ENCODE measurements around the gene PELI2. TPM values are rescaled to one million over a fixed set of nuclear protein-coding genes. Genes with fewer than 3 reads are reported as not detected.

Gene PELI2
- total RNA-seq, 2 experiments from 2014 or later, result 2.1 to 2.5 TPM

GRCh38 chr14:56278383-56278782, 160.2 kb downstream of the PELI2 start:
- no peaks in the 10 kb centered on the region for H3K4me1 Mint-ChIP-seq
- no peaks in the 10 kb centered on the region for H3K9me3 Mint-ChIP-seq
- DNase-seq, result no peak
- no peaks in the 10 kb centered on the region for H3K36me3 Mint-ChIP-seq
- H3K4me3 Mint-ChIP-seq, result no peak overlapping the region
- H3K27ac Mint-ChIP-seq, result no peak overlapping the region
- H3K27me3 Mint-ChIP-seq, result no peaks in the 10 kb centered on the region

GRCh38 chr14:56280843-56281242, 162.6 kb downstream of the PELI2 start:
- Mint-ChIP-seq H3K9me3 (no peaks in the 10 kb centered on the region), H3K36me3 (no peaks in the 10 kb centered on the region), H3K4me1 (no peaks in the 10 kb centered on the region), H3K4me3 (no peak overlapping the region), H3K27me3 (no peaks in the 10 kb centered on the region), H3K27ac (no peak overlapping the region)
- no peak for DNase-seq

- no peak for DNase-seq
- H3K4me1 Mint-ChIP-seq, result no peaks in the 10 kb centered on the region
- H3K36me3 Mint-ChIP-seq, result no peaks in the 10 kb centered on the region
- H3K27me3 Mint-ChIP-seq, result no peaks in the 10 kb centered on the region
- H3K27ac Mint-ChIP-seq, result no peak overlapping the region
- H3K9me3 Mint-ChIP-seq, result no peaks in the 10 kb centered on the region
- no peak overlapping the region for H3K4me3 Mint-ChIP-seq
Observed at GRCh38 chr14:56282179-56282578, 164.0 kb downstream of the PELI2 start.

- no peaks in the 10 kb centered on the region for H3K27me3 Mint-ChIP-seq
- no peak for DNase-seq
- H3K36me3 Mint-ChIP-seq, result no peaks in the 10 kb centered on the region
- no peaks in the 10 kb centered on the region for H3K4me1 Mint-ChIP-seq
- no peak overlapping the region for H3K27ac Mint-ChIP-seq
- no peak overlapping the region for H3K4me3 Mint-ChIP-seq
- H3K9me3 Mint-ChIP-seq, result no peaks in the 10 kb centered on the region
Observed at GRCh38 chr14:56284641-56285040, 166.4 kb downstream of the PELI2 start.

GRCh38 chr14:56289155-56289554, 170.9 kb downstream of the PELI2 start:
- no peak for DNase-seq
- Mint-ChIP-seq H3K4me3 (no peak overlapping the region), H3K27me3 (no peaks in the 10 kb centered on the region), H3K27ac (no peak overlapping the region), H3K4me1 (peaks cover 2% of the 10 kb centered on the region), H3K36me3 (no peaks in the 10 kb centered on the region), H3K9me3 (no peaks in the 10 kb centered on the region)

GRCh38 chr14:56290195-56290594, 172.0 kb downstream of the PELI2 start:
- Mint-ChIP-seq H3K4me1 (peaks cover 2% of the 10 kb centered on the region), H3K36me3 (no peaks in the 10 kb centered on the region), H3K4me3 (no peak overlapping the region), H3K9me3 (no peaks in the 10 kb centered on the region), H3K27me3 (no peaks in the 10 kb centered on the region), H3K27ac (no peak overlapping the region)
- no peak for DNase-seq

- Mint-ChIP-seq H3K4me3 (no peak overlapping the region), H3K4me1 (peaks cover 2% of the 10 kb centered on the region), H3K27me3 (no peaks in the 10 kb centered on the region), H3K36me3 (peaks cover 7% of the 10 kb centered on the region), H3K9me3 (no peaks in the 10 kb centered on the region), H3K27ac (no peak overlapping the region)
- DNase-seq, result no peak
Observed at GRCh38 chr14:56292970-56293369, 174.8 kb downstream of the PELI2 start.

- Mint-ChIP-seq H3K4me3 (no peak overlapping the region), H3K27ac (no peak overlapping the region), H3K36me3 (peaks cover 7% of the 10 kb centered on the region), H3K27me3 (no peaks in the 10 kb centered on the region), H3K4me1 (peaks cover 2% of the 10 kb centered on the region), H3K9me3 (no peaks in the 10 kb centered on the region)
- DNase-seq, result no peak
Observed at GRCh38 chr14:56293506-56293905, 175.3 kb downstream of the PELI2 start.

- Mint-ChIP-seq H3K27ac (no peak overlapping the region), H3K9me3 (no peaks in the 10 kb centered on the region), H3K27me3 (no peaks in the 10 kb centered on the region), H3K4me1 (peaks cover 2% of the 10 kb centered on the region), H3K4me3 (no peak overlapping the region), H3K36me3 (peaks cover 7% of the 10 kb centered on the region)
- DNase-seq, result no peak
Observed at GRCh38 chr14:56294128-56294527, 175.9 kb downstream of the PELI2 start.

- no peak overlapping the region for H3K27ac Mint-ChIP-seq
- peaks cover 7% of the 10 kb centered on the region for H3K36me3 Mint-ChIP-seq
- H3K4me3 Mint-ChIP-seq, result no peak overlapping the region
- no peaks in the 10 kb centered on the region for H3K9me3 Mint-ChIP-seq
- no peaks in the 10 kb centered on the region for H3K27me3 Mint-ChIP-seq
- no peak for DNase-seq
- H3K4me1 Mint-ChIP-seq, result peaks cover 2% of the 10 kb centered on the region
Observed at GRCh38 chr14:56295743-56296142, 177.5 kb downstream of the PELI2 start.

GRCh38 chr14:56297449-56297848, 179.2 kb downstream of the PELI2 start:
- Mint-ChIP-seq H3K4me1 (peaks cover 2% of the 10 kb centered on the region), H3K27me3 (no peaks in the 10 kb centered on the region), H3K4me3 (no peak overlapping the region), H3K36me3 (peaks cover 7% of the 10 kb centered on the region), H3K27ac (no peak overlapping the region), H3K9me3 (no peaks in the 10 kb centered on the region)
- DNase-seq, result no peak

- no peaks in the 10 kb centered on the region for H3K9me3 Mint-ChIP-seq
Observed at GRCh38 chr14:56299306-56299984, 181.2 kb downstream of the PELI2 start.

GRCh38 chr14:56300495-56300894, 182.3 kb downstream of the PELI2 start:
- Mint-ChIP-seq H3K36me3 (peaks cover 5% of the 10 kb centered on the region), H3K27me3 (no peaks in the 10 kb centered on the region), H3K4me1 (no peaks in the 10 kb centered on the region), H3K27ac (no peak overlapping the region), H3K9me3 (no peaks in the 10 kb centered on the region), H3K4me3 (no peak overlapping the region)
- no peak for DNase-seq

More at GRCh38 chr14:56299306-56299984, 181.2 kb downstream of the PELI2 start:
- H3K27me3 Mint-ChIP-seq, result no peaks in the 10 kb centered on the region
- no peak for DNase-seq
- H3K27ac Mint-ChIP-seq, result no peak overlapping the region
- H3K36me3 Mint-ChIP-seq, result peaks cover 7% of the 10 kb centered on the region
- H3K4me1 Mint-ChIP-seq, result no peaks in the 10 kb centered on the region
- no peak overlapping the region for H3K4me3 Mint-ChIP-seq

GRCh38 chr14:56304456-56304855, 186.2 kb downstream of the PELI2 start:
- Mint-ChIP-seq H3K9me3 (no peaks in the 10 kb centered on the region), H3K27ac (no peak overlapping the region), H3K4me3 (no peak overlapping the region), H3K4me1 (no peaks in the 10 kb centered on the region), H3K36me3 (no peaks in the 10 kb centered on the region), H3K27me3 (no peaks in the 10 kb centered on the region)
- no peak for DNase-seq

- no peaks in the 10 kb centered on the region for H3K27me3 Mint-ChIP-seq
- no peaks in the 10 kb centered on the region for H3K36me3 Mint-ChIP-seq
- no peak overlapping the region for H3K4me3 Mint-ChIP-seq
- H3K9me3 Mint-ChIP-seq, result no peaks in the 10 kb centered on the region
- no peaks in the 10 kb centered on the region for H3K4me1 Mint-ChIP-seq
- no peak for DNase-seq
- H3K27ac Mint-ChIP-seq, result no peak overlapping the region
Observed at GRCh38 chr14:56309198-56309597, 191.0 kb downstream of the PELI2 start.

GRCh38 chr14:56310643-56311042, 192.4 kb downstream of the PELI2 start:
- no peak overlapping the region for H3K4me3 Mint-ChIP-seq
- no peaks in the 10 kb centered on the region for H3K9me3 Mint-ChIP-seq
- H3K27me3 Mint-ChIP-seq, result no peaks in the 10 kb centered on the region
- H3K27ac Mint-ChIP-seq, result no peak overlapping the region
- no peak for DNase-seq
- peaks cover 3% of the 10 kb centered on the region for H3K36me3 Mint-ChIP-seq
- no peaks in the 10 kb centered on the region for H3K4me1 Mint-ChIP-seq
